Measurements from ENCODE around the gene THBS3. TPM values are rescaled to one million over a fixed set of nuclear protein-coding genes. Genes with fewer than 3 reads are reported as not detected.
A peak's percentile ranks its signal among the peaks of the same experiment; 100 is the strongest.
"Not testable (repeated sequence)": the region's sequence is repeated elsewhere in the genome, so short reads cannot be mapped to it uniquely, and the experiment has no call there.

THBS3 gene
- polyA plus RNA-seq, 4 donors = 11.3 to 24.9 (median 14.8) TPM

DNA sequence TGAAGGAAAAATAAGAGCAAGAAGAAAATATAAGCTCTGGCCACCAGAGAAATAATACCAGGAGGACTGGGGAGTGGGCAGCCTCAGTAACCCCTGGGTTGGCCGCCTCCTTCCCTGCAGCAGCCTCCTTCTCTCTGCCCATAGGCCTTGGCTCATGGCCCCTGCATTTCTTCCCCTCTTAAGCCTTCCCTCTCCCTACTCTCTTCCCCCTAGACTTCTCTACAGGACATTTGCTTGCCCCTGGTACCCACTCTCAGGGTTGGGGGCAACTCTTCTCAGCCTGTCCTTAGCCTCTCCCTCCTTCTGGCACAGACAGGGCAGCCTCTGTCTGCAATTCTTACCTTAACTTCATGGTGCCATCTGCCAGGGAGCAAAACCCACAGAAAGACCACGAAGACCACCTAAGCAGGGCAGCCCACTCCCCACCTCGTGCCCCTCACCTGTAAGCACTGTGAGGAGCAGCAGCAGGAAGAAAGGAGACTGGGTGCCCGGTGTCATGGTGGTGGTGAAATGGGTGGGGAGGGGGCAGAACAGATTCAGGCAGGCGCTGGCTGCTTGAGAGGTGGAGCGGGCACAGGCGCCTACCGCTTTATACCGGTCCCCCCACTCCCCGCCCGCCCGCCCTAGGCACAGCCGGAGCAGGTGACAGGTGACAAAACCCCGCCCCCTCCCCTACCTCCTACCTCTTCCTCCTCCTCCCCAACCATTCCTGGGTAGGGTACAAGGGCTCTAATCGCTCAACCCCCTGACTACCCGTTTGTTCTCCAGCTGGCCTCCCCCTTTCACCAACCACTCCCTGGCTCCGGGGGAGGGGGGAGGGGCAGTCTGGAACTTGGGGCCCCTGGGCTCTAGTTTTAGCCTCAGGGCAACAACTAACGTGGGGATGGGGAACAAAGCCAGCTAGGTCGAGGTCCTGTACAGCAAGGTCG, 15.1 kb downstream of the THBS3 start:
- no peak for FAIRE-seq
- WGBS, 3 donors = 13 to 34% (median 13%) methylated on average over 10 to 20 of the region's 20 CpGs
- DNase-seq = peak; percentile 49 to 74
- Histone ChIP-seq H3K27ac (ENCODE audit: low read depth in 1 of 3, low read length in 2 of 3) (peak overlapping the region in 2 of 3 donors; percentile 75 to 99), H3K36me3 (ENCODE audit: control insufficient read depth in 3 of 3, insufficient read depth in 2 of 3, low read depth in 1 of 3, low read length in 3 of 3) (peaks cover 0 to 14% (median 0%) of the 10 kb centered on the region in 3 donors), H3K4me1 (ENCODE audit: control insufficient read depth in 3 of 3, insufficient read depth in 2 of 3, low read depth in 1 of 3, low read length in 2 of 3) (peaks cover 0 to 22% (median 0%) of the 10 kb centered on the region in 3 donors), H3K27me3 (ENCODE audit: control insufficient read depth in 3 of 3, insufficient read depth in 3 of 3, low read length in 3 of 3) (peaks cover 0 to 21% (median 0%) of the 10 kb centered on the region in 3 donors), H3K9me3 (ENCODE audit: control insufficient read depth in 2 of 2, insufficient read depth in 1 of 2, low read depth in 1 of 2, low read length in 1 of 2) (no peaks in the 10 kb centered on the region), H3K4me3 (ENCODE audit: low read depth in 1 of 3, low read length in 3 of 3) (peak overlapping the region in 2 of 3 donors; percentile 35 to 52)

DNA sequence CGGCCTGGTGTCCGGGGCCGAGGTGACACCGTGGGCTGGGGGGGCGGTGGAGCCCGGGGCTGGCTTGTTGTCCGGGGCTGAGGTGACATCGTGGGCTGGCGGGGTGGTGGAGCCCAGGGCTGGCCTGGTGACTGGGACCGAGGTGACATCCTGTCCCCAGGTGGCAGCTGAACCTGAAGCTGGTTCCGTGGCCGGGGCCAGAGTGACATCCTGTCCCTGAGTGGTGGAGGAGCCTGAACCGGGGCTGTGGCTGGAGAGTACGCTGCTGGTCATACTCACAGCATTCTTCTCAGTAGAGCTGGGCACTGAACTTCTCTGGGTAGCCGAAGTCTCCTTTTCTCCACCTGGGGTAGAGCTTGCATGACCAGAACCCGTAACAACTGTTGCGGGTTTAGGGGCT, 15.8 kb downstream of the THBS3 start:
- H3K9me3 ChIP-seq (ENCODE audit: control insufficient read depth in 2 of 2, insufficient read depth in 1 of 2, low read depth in 1 of 2, low read length in 1 of 2) = no peaks in the 10 kb centered on the region
- peaks cover 0 to 21% (median 0%) of the 10 kb centered on the region in 3 donors for H3K27me3 ChIP-seq (ENCODE audit: control insufficient read depth in 3 of 3, insufficient read depth in 3 of 3, low read length in 3 of 3)
- peak overlapping the region in 1 of 3 donors; percentile 10 for H3K4me3 ChIP-seq (ENCODE audit: low read depth in 1 of 3, low read length in 3 of 3)
- H3K4me1 ChIP-seq (ENCODE audit: control insufficient read depth in 3 of 3, insufficient read depth in 2 of 3, low read depth in 1 of 3, low read length in 2 of 3) = peaks cover 0 to 24% (median 0%) of the 10 kb centered on the region in 3 donors
- 72 to 91% (median 85%) methylated on average over 14 to 17 of the region's 17 CpGs for WGBS, 3 donors
- DNase-seq (no peak), FAIRE-seq (no peak)
- peaks cover 0 to 7% (median 0%) of the 10 kb centered on the region in 3 donors for H3K36me3 ChIP-seq (ENCODE audit: control insufficient read depth in 3 of 3, insufficient read depth in 2 of 3, low read depth in 1 of 3, low read length in 3 of 3)
- peak overlapping the region in 1 of 3 donors; percentile 85 for H3K27ac ChIP-seq (ENCODE audit: low read depth in 1 of 3, low read length in 2 of 3)

DNA sequence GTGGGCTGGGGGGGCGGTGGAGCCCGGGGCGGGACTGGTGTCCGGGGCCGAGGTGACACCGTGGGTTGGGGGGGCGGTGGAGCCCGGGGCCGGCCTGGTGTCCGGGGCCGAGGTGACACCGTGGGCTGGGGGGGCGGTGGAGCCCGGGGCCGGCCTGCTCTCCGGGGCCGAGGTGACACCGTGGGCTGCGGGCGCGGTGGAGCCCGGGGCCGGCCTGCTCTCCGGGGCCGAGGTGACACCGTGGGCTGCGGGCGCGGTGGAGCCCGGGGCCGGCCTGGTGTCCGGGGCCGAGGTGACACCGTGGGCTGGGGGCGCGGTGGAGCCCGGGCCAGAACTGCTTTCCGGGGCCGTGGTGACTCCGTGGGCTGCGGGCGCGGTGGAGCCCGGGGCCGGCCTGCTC, 17.8 kb downstream of the THBS3 start:
- Histone ChIP-seq H3K4me1 (ENCODE audit: control insufficient read depth in 3 of 3, insufficient read depth in 2 of 3, low read depth in 1 of 3, low read length in 2 of 3) (peaks cover 4 to 37% (median 8%) of the 10 kb centered on the region in 3 donors), H3K27me3 (ENCODE audit: control insufficient read depth in 3 of 3, insufficient read depth in 3 of 3, low read length in 3 of 3) (peaks cover 0 to 14% (median 0%) of the 10 kb centered on the region in 3 donors)
- not testable (repeated sequence) for H3K9me3 ChIP-seq (ENCODE audit: control insufficient read depth in 2 of 2, insufficient read depth in 1 of 2, low read depth in 1 of 2, low read length in 1 of 2); FAIRE-seq; DNase-seq; H3K36me3 ChIP-seq (ENCODE audit: control insufficient read depth in 3 of 3, insufficient read depth in 2 of 3, low read depth in 1 of 3, low read length in 3 of 3); H3K27ac ChIP-seq (ENCODE audit: low read depth in 1 of 3, low read length in 2 of 3); H3K4me3 ChIP-seq (ENCODE audit: low read depth in 1 of 3, low read length in 3 of 3)
- WGBS, 3 donors = 88 to 94% (median 89%) methylated on average over 20 to 25 of the region's 45 CpGs

DNA sequence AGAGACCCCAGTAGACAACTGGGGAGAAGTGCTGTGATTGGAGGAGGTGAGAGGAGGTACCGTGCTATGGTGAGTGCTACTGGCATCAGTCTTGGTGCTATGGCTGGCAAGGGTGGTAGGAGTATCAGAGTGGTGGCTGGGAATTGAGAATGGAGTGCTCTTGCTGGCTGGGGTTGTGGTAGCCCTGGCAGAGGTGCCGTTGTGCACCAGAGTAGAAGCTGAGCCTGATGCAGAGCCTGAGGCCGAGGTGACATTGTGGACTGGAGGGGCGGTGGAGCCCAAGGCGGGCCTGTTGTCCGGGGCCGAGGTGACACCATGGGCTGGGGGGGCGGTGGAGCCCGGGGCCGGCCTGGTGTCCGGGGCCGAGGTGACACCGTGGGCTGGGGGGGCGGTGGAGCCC, 19.4 kb downstream of the THBS3 start:
- 83 to 95% (median 90%) methylated on average over 9 to 14 of the region's 14 CpGs for WGBS, 3 donors

DNA sequence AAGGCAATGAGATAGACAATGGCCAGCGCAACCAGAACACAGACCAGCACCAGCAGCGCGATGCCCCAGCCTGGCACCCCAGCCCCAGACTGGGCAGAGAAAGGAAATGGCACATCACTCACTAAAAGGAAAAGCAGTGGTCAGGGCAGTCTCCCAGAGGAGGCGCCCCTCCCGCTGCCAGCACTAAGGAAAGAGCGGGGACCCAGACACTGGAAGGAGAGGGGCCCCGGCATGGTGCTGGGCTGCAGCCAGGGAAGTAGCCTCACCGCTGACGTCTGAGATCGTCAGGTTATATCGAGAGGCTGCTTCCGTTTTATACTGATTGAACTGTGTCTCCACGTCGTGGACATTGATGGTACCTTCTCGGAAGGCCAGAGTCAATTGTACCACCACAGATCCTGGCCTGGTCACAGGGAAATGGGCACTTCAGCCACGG, 20.2 kb downstream of the THBS3 start:
- Histone ChIP-seq H3K27ac (ENCODE audit: low read depth in 1 of 3, low read length in 2 of 3) (no peak overlapping the region), H3K36me3 (ENCODE audit: control insufficient read depth in 3 of 3, insufficient read depth in 2 of 3, low read depth in 1 of 3, low read length in 3 of 3) (peaks cover 0 to 6% (median 0%) of the 10 kb centered on the region in 3 donors), H3K4me3 (ENCODE audit: low read depth in 1 of 3, low read length in 3 of 3) (no peak overlapping the region), H3K4me1 (ENCODE audit: control insufficient read depth in 3 of 3, insufficient read depth in 2 of 3, low read depth in 1 of 3, low read length in 2 of 3) (peaks cover 4 to 20% (median 8%) of the 10 kb centered on the region in 3 donors), H3K9me3 (ENCODE audit: control insufficient read depth in 2 of 2, insufficient read depth in 1 of 2, low read depth in 1 of 2, low read length in 1 of 2) (no peaks in the 10 kb centered on the region), H3K27me3 (ENCODE audit: control insufficient read depth in 3 of 3, insufficient read depth in 3 of 3, low read length in 3 of 3) (no peaks in the 10 kb centered on the region)
- 78 to 87% (median 85%) methylated on average over 16 of the region's 16 CpGs for WGBS, 3 donors
- no peak for FAIRE-seq
- no peak for DNase-seq

More for the DNA sequence above, 19.4 kb downstream of the THBS3 start:
- FAIRE-seq (no peak), DNase-seq (no peak)
- no peak overlapping the region for H3K27ac ChIP-seq (ENCODE audit: low read depth in 1 of 3, low read length in 2 of 3)
- H3K9me3 ChIP-seq (ENCODE audit: control insufficient read depth in 2 of 2, insufficient read depth in 1 of 2, low read depth in 1 of 2, low read length in 1 of 2) = no peaks in the 10 kb centered on the region
- H3K4me3 ChIP-seq (ENCODE audit: low read depth in 1 of 3, low read length in 3 of 3) = no peak overlapping the region
- peaks cover 0 to 6% (median 0%) of the 10 kb centered on the region in 3 donors for H3K36me3 ChIP-seq (ENCODE audit: control insufficient read depth in 3 of 3, insufficient read depth in 2 of 3, low read depth in 1 of 3, low read length in 3 of 3)
- H3K4me1 ChIP-seq (ENCODE audit: control insufficient read depth in 3 of 3, insufficient read depth in 2 of 3, low read depth in 1 of 3, low read length in 2 of 3) = peaks cover 4 to 25% (median 8%) of the 10 kb centered on the region in 3 donors
- no peaks in the 10 kb centered on the region for H3K27me3 ChIP-seq (ENCODE audit: control insufficient read depth in 3 of 3, insufficient read depth in 3 of 3, low read length in 3 of 3)

DNA sequence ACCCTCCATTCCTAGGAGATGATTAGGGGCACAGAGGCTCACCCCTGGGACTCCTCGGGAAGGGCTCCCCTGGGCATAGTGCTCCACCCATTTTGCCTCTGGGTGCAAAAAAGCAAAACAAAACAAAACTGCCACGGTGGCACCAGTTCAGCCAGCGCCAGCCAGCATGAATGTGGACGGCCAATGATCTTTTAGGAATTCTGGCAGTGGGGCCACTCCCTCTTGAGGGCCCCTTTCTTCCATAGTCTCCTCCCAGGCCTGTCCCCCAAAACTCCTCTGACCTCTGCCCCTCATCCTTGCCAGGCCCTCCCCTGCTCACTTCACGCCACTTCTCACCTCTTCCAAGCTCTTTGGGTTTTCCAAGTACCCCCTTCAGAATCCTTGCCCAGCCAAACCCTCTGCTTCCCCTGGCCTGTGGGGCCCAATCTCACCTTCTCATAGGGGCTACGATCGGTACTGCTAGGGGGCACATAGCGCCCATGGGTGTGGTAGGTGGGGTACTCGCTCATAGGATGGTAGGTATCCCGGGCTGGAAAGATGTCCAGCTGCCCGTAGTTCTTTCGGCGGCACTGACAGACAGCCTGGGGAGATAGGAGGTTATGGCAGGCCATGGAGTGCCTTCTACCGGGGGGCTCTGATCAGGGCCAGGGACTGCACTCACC, 20.8 kb downstream of the THBS3 start:
- Histone ChIP-seq H3K4me3 (ENCODE audit: low read depth in 1 of 3, low read length in 3 of 3) (no peak overlapping the region), H3K36me3 (ENCODE audit: control insufficient read depth in 3 of 3, insufficient read depth in 2 of 3, low read depth in 1 of 3, low read length in 3 of 3) (peaks cover 0 to 6% (median 0%) of the 10 kb centered on the region in 3 donors), H3K27ac (ENCODE audit: low read depth in 1 of 3, low read length in 2 of 3) (peak overlapping the region in 2 of 3 donors; percentile 37 to 53), H3K9me3 (ENCODE audit: control insufficient read depth in 2 of 2, insufficient read depth in 1 of 2, low read depth in 1 of 2, low read length in 1 of 2) (no peaks in the 10 kb centered on the region), H3K27me3 (ENCODE audit: control insufficient read depth in 3 of 3, insufficient read depth in 3 of 3, low read length in 3 of 3) (no peaks in the 10 kb centered on the region), H3K4me1 (ENCODE audit: control insufficient read depth in 3 of 3, insufficient read depth in 2 of 3, low read depth in 1 of 3, low read length in 2 of 3) (peaks cover 4 to 20% (median 8%) of the 10 kb centered on the region in 3 donors)
- FAIRE-seq = no peak
- WGBS, 3 donors = 59 to 69% (median 64%) methylated on average over 14 of the region's 14 CpGs
- DNase-seq = no peak

DNA sequence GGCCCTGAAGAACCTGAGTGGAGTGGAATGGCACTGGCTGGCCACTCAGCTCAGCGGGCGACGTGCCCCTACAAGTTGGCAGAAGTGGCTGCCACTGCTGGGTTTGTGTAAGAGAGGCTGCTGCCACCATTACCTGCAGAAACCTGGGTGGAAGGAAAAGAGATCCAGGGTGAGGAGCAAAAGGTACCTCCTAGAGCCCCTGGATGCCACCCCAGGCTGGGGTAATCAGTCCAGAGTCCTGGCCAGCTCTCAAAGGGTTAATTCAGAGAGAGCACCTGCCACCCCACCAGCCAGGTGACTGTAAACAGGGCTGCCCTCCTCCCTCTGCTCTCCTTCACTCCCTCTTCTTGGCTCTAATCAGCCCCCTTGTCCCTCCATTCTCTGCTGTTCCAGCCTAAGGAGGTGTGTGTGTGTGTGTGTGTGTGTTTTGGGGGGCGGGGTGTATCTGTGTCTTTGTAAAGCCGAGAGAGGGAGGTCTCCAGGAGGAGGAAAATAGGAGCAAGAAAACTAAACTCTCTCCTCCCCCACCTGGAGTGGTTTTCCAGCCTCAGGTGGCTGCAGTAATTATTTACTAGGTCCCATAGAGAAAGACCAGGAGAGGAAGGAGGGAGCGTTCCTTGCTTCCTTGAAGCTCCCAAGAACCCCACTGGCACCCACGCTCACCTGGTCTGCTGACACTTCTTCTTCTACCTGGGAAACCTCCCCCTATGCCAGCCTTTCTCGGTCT, 21.5 kb downstream of the THBS3 start:
- H3K4me3 ChIP-seq (ENCODE audit: low read depth in 1 of 3, low read length in 3 of 3) = no peak overlapping the region
- no peak for FAIRE-seq
- peaks cover 4 to 20% (median 8%) of the 10 kb centered on the region in 3 donors for H3K4me1 ChIP-seq (ENCODE audit: control insufficient read depth in 3 of 3, insufficient read depth in 2 of 3, low read depth in 1 of 3, low read length in 2 of 3)
- 37 to 55% (median 47%) methylated on average over 7 to 8 of the region's 8 CpGs for WGBS, 3 donors
- no peaks in the 10 kb centered on the region for H3K9me3 ChIP-seq (ENCODE audit: control insufficient read depth in 2 of 2, insufficient read depth in 1 of 2, low read depth in 1 of 2, low read length in 1 of 2)
- H3K27me3 ChIP-seq (ENCODE audit: control insufficient read depth in 3 of 3, insufficient read depth in 3 of 3, low read length in 3 of 3) = no peaks in the 10 kb centered on the region
- peak overlapping the region in 2 of 3 donors; percentile 53 to 67 for H3K27ac ChIP-seq (ENCODE audit: low read depth in 1 of 3, low read length in 2 of 3)
- DNase-seq = peak; percentile 36 to 67
- peaks cover 0 to 6% (median 0%) of the 10 kb centered on the region in 3 donors for H3K36me3 ChIP-seq (ENCODE audit: control insufficient read depth in 3 of 3, insufficient read depth in 2 of 3, low read depth in 1 of 3, low read length in 3 of 3)

DNA sequence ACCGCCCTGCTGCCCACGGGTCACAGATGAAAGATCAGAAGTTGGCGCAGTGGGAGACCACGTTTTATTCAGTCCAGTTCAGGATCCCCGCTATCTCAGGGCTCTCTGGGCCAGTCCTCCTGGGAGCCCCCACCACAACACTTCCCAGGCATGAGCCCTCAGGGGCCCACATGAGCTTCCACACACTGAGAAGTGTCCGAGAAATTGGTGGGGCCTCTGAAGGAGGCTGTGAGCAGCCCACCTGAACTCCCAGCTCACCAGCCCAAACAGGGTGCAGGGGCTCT, 22.0 kb downstream of the THBS3 start:
- FAIRE-seq = no peak
- 32 to 57% (median 43%) methylated on average over 6 of the region's 6 CpGs for WGBS, 3 donors
- H3K27me3 ChIP-seq (ENCODE audit: control insufficient read depth in 3 of 3, insufficient read depth in 3 of 3, low read length in 3 of 3) = no peaks in the 10 kb centered on the region
- no peak for DNase-seq
- H3K9me3 ChIP-seq (ENCODE audit: control insufficient read depth in 2 of 2, insufficient read depth in 1 of 2, low read depth in 1 of 2, low read length in 1 of 2) = no peaks in the 10 kb centered on the region
- H3K4me1 ChIP-seq (ENCODE audit: control insufficient read depth in 3 of 3, insufficient read depth in 2 of 3, low read depth in 1 of 3, low read length in 2 of 3) = peaks cover 4 to 20% (median 8%) of the 10 kb centered on the region in 3 donors
- peaks cover 0 to 6% (median 0%) of the 10 kb centered on the region in 3 donors for H3K36me3 ChIP-seq (ENCODE audit: control insufficient read depth in 3 of 3, insufficient read depth in 2 of 3, low read depth in 1 of 3, low read length in 3 of 3)
- peak overlapping the region in 2 of 3 donors; percentile 25 to 67 for H3K27ac ChIP-seq (ENCODE audit: low read depth in 1 of 3, low read length in 2 of 3)
- H3K4me3 ChIP-seq (ENCODE audit: low read depth in 1 of 3, low read length in 3 of 3) = no peak overlapping the region
